Uterus (tissue), 2 donors: ENCODE measurements around the gene CCT8.

ENCODE experiments used
- CTCF ChIP-seq, 4 experiments: fragments of 200-600 bp in 2 of 4; fragments of 450-650 bp in 2 of 4; sonication (generic) in 2 of 4; IDR thresholded peaks; one replicate each; pipeline ENCODE4 v1.5.1; 2016 to 2019; ENCODE audit warnings: antibody characterized with exemption in 4 of 4, mild to moderate bottlenecking in 2 of 4, moderate library complexity in 1 of 4
- POLR2A ChIP-seq, 2 donors: fragments of 450-650 bp; IDR thresholded peaks; one replicate each; pipeline ENCODE4 v1.6.1; 2016; ENCODE audit warnings: antibody characterized with exemption in 2 of 2, mild to moderate bottlenecking in 1 of 2, moderate library complexity in 1 of 2

GRCh38 chr21:29117372-29117955 is 44.0 kb upstream of the CCT8 start:
- TF ChIP-seq POLR2A (IDR thresholded peaks at IDR 0.05) (no peak), CTCF (IDR thresholded peaks at IDR 0.05) (no peak)
